Activated CD4-positive, alpha-beta T cell treated with anti-CD3 and anti-CD28 coated beads, Interleukin-2, Interleukin-4, amounts not matched to agents 100 ng/mL and 50 ng/mL, durations not matched to agents 16 hours and 8 hours (primary cell): ENCODE results near the gene ESPNL.
"Not testable (repeated sequence)": the region's sequence is repeated elsewhere in the genome, so short reads cannot be mapped to it uniquely, and the experiment has no call there.

Source experiments
- DNase-seq: peaks from one replicate; pipeline ENCODE4 v3.0.0-alpha.2; 2020; ENCODE audit warnings: low spot score

The ESPNL gene

DNA sequence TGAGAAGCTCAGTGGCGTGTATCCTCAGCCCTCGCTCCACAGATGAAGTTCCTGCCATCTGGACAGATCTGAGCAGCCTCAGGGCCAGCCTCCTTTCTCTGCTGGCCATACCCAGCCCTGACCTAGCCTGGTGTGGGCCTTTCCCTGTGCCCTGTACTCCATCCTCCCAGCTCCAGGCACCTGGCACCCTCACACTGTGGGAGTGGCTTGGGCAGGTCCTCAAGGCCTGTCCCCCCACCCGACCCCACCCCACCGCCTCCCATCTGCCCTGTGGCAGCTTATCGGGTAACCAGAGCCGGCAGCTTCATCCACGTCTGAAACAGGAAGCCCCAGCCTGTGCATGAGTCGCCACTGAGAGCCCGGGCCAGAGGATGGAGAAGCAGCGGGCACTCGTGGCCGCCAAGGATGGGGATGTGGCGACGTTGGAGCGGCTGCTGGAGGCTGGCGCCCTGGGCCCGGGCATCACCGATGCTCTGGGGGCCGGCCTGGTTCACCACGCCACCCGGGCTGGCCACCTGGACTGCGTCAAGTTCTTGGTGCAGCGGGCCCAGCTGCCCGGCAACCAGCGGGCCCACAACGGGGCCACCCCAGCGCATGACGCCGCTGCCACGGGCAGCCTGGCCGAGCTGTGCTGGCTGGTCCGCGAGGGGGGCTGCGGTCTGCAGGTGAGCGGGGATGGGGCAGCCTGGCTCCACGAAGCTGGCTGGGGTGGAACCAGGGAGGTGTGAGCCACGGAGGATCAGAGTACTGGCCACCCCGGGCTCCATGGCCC is at the start of gene ESPNL:
Gene ESPNL, plus strand, starts transcription at position 292 of the 772 bp plus-strand sequence. Its CDS starts 80 bp downstream, at position 372.
- no peak for DNase-seq

DNA sequence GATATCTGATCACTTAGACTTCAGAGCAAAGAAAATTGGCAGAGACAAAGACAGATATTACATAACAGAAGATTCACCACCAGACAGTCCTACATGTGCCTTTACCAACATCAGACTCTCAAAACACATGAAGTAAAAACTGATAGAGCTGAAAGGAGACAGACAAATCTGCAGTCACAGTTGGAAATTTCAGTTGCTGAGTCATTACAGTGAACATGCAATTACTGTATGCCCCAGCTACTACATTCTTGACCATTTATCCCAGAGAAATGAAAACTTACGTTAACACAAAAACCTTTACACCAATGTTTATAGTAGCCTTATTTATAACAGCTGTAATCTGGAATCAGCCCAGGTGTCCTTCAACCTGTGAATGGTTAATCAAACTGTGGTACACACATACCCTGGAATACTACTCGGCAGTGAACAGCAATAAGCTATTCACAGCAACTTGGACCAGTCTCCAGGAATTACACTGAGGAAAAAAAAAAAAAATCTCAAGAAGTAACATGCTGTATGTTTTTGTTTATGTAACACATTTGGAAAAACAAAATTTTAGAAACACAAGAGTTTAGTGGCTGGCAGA is 46.9 kb upstream of the ESPNL start:
- no peak for DNase-seq

DNA sequence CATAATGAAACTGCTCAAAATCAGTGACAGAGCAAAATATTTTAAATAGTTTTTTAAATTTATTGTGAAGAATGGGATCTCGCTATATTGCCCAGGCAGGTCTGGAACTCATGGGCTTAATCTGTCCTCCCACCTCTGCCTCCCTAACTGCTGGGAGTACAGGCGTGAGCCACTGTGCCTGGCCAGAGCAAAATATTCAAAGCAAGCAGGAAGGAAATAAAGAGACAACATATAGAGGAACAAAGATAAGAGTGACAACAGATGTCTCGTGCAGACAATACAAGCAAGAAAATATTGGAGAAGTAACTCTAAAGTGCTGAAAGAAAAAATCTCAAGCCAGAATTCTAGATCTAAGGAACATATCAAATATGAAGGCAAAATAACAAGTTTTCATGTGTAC is 44.3 kb upstream of the ESPNL start:
- no peak for DNase-seq

DNA sequence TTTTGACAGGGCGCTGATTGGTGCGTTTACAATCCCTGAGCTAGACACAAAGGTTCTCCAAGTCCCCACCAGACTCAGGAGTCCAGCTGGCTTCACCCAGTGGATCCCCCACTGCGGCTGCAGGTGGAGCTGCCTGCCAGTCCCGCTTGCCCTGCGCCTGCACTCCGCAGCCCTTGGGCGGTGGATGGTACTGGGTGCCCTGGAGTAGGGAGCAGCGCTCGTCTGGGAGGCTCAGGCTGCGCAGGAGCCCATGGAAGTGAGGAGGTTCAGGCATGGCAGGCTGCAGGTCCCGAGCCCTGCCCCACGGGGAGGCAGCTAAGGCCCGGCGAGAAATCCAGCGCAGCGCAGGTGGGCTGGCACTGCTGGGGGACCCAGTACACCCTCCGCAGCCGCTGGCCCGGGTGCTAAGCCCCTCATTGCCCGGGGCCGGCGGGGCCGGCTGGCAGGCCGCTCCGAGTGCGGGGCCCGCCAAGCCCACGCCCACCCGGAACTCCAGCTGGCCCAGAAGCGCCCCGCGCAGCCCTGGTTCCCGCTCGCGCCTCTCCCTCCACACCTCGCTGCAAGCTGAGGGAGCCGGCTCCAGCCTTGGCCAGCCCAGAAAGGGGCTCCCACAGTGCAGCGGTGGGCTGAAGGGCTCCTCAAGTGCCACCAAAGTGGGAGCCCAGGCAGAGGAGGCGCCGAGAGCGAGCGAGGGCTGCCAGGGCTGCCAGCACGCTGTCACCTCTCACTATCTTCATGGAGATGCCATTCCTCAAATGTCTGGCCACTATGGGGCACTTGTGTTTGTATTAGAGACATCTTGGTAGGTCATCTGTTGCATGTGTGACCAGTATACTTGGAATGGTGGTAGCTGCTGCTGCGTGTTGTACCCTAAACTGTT is 42.2 kb upstream of the ESPNL start:
- not testable (repeated sequence) for DNase-seq

GRCh38 chr2:238059505-238059904 is 40.6 kb upstream of the ESPNL start:
- DNase-seq: no peak

DNA sequence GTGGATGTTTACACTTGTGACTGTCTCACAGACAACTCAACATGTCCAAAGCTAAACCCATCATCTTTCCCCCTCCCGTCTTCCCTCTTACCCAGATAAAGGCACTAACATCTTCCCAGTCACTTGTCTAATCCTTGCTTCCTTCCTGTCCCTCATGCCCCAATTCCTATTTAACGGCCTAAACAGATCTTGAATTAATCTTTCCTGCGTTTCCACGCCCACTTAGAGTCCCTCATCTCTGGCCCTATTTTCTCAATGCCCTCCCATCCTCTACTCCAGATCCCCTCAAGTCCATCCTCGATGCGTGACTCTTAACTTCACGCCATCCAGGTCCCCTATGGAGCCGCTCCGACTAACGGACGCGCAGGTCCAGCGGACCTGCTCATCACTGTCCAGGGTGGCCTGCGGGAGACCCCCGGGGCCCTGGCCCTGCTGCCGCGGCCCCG is 40.0 kb upstream of the ESPNL start:
- DNase-seq: peak; percentile 10

DNA sequence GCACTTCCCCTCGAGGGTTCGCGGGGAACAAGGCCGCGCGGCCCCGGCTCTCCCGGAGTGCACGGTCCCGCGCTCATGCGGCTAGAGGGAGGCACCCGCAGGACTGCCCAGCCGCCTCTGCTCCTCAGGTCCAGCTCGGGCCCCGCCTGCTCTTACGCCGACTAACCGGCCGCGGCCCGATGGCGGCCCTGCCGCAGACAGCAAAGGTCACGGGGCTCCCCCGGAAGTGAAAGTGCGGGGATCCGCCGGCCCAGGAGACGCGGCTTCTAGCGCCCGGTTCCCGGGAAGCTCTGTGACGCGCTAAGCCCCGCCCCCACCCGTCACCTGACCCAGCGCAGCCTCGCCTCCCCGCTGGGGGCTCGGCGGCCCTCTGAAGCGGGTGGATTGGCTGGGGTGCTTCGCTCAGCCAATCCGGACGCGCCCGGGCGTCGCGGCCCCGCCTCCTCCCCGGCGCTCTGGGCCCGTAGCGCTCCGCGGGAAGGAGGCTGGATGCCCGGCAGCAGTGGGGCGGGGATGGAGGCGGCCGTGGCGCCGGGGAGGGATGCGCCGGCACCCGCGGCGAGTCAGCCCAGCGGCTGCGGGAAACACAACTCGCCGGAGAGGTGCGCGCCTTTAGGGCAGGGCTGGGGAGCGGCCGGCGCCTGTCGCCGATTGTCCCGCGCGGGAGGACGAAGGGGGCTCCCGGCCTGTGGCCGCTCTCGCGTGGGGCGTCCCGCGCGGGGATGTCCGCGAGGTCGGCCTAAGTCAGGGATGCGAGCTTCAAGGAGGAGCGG is 39.4 kb upstream of the ESPNL start, which contains the start of gene SCLY:
Gene SCLY, plus strand, starts transcription at position 460 of the 773 bp plus-strand sequence. Its CDS starts 54 bp downstream, at position 514.
- DNase-seq: peak; percentile 96

DNA sequence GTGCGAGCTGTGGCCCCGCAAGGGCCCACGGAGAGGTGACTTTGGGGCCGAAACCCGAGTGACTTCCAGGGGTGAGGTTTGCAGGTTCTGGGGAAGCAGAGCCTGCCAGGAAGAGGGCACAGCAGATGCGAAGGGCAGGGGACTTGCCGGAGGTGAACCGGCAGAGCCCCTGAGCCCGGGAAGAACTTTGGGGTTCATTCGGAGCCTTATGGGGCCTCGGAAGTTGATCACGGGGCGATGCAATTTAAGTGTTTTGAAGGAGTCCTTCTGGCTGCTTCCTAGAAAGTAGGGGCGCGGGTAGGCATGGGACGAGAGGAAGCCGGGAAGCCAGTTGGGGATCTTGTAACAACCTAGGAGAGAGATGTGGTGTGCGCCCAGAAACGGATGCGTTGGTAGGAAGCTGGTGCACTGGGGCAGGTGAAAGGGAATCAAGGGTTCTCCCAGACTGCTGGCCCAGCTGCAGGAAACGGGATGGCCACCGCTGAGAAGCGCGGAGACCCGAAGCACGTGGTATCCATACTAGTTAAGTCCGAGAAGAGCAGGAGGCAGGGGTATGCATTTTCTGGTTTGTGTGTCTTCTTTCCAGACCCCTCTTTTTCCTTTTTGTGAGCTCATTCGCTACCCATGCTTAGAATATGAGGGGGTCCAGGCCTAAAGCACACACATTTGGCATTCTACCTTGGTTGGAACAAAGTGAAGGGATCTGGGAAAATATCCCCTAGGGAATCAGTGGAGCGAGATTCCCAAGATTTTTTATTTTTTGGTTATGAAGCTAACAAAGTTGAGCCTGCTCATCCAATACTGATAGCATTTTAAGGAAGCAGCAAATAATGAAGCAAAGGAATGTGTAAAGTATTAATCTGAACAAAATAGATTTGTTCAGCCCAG is 38.6 kb upstream of the ESPNL start:
- peak; percentile 38 for DNase-seq

DNA sequence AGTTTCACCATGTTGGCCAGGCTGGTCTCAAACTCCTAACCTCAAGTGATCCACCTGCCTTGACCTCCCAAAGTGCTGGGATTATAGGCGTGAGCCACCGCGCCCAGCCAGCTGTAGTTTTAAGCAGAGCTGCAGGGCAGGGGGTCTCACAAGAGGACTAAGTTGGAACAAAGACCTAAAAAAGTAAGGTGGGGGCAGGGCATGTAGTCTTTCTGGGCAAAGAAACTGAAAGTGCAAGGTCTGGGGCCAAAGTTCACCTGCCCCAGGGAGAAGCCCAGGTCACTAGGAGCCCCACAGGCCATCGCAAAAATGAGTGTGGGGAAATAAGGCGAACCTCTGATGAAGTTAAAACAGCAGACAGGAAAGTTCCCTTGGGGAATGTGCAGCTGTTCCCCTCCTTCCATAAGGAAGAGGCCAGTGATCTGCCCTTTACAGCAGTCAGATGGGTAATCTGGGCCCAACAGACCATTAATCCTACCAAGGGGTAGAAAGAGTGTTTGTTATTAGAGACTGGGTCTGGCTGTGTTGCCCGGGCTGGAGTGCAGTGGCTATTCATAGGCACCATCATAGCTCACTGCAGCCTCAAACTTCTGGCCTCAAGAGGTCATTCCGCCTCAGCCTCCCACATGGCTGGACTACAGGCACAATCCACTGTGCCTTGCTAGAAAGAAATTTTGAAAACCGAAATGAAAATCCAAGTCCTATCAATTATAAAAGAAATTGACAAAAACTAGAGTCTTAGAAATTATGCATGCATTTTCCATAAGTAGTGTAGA is 36.5 kb upstream of the ESPNL start:
- DNase-seq: no peak

- no peak for DNase-seq
These were observed 35.8 kb upstream of the ESPNL start for GRCh38 chr2:238064376-238064775.

GRCh38 chr2:238065071-238065846 is 34.9 kb upstream of the ESPNL start:
- no peak for DNase-seq

DNA sequence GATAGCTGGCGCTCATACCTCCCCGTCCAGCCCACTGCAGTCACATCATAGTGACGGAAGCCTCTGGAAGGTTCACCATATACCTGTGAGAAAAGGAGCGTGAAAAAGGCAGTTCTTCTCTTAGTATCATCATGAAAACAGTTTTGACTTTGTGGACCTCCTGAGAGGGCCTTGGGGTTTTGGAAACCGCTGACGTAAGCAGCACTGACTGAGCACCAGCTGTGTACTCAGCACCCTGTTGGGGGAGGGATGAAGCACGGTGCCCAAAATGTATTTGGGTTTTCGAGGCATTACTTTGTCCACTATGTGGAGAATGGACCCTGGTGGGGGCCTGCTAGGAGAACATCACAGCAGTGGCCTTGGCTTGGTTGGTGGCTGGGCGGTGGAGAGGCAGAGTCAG is 33.9 kb upstream of the ESPNL start:
- no peak for DNase-seq

DNA sequence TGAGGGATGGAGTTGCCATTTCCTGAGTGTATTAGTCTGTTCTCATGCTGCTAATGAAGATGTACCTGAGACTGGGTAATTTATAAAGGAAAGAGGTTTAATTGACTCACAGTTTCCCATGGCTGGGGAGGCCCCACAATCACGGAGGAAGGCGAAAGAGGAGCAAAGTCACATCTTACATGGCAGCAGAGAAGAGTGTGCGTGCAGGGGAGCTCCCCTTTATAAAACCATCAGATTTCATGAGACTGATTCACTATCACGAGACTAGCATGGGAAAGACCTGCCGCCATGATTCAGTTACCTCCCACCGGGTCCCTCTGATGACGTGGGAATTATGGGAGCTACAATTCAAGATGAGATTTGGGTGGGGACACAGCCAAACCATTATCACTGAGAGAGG is 33.4 kb upstream of the ESPNL start:
- DNase-seq: not testable (repeated sequence)

- no peak for DNase-seq
These were observed 32.2 kb upstream of the ESPNL start for GRCh38 chr2:238067939-238068338.

GRCh38 chr2:238069021-238069709 is 31.0 kb upstream of the ESPNL start:
- no peak for DNase-seq

GRCh38 chr2:238069877-238070276 is 30.3 kb upstream of the ESPNL start:
- DNase-seq: no peak

GRCh38 chr2:238075397-238075796 is 24.7 kb upstream of the ESPNL start:
- DNase-seq: no peak

DNA sequence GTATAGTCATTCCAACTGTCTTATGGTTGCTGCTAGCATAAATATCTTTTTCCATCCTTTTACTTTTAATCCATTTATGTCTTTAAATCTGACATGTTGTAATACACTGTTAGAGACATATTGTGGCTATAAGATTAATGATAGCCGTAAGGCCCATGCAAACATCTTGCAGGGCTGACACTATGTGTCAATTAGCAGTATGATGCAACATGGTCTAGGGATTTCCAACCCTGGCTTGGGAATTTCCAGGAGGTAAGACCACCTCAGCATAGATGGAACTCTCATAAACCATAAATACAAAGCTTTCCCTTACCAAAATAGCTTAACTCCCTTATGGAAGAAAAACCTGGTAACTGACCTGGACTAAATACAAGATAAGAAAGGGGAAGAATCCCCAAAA is 22.8 kb upstream of the ESPNL start:
- DNase-seq: no peak
